Measurements from ENCODE around the gene RAB15.

The RAB15 gene

GRCh38 chr14:64944041-64944440, 28.1 kb downstream of the RAB15 start (continued):
- TF ChIP-seq ZNF133 (tag by site-specific recombination; IDR thresholded peaks at IDR 0.05) = no peak
- no peak for TF ChIP-seq HOXA7 (CRISPR knock-in tag; IDR thresholded peaks at IDR 0.05; ENCODE audit: borderline replicate concordance)
- no peak for TF ChIP-seq ZNF350 (tag by site-specific recombination; IDR thresholded peaks at IDR 0.05)
- no peak for TF ChIP-seq KLF8 (tag by site-specific recombination; IDR thresholded peaks at IDR 0.05)
- TF ChIP-seq TRIM28 (IDR thresholded peaks at IDR 0.05; ENCODE audit: borderline replicate concordance, low read length) = no peak

GRCh38 chr14:64943556-64943955, 28.6 kb downstream of the RAB15 start:
- ChIA-PET POLR2A (no interaction called here), CTCF (interaction anchor here (0.6 to 0.9 kb wide), 2 partner anchors 19 to 27 kb away, joined by 3 read pairs; no protein-coding TSS in a partner anchor)
- no peaks in the 10 kb centered on the region for H3K9me3 ChIP-seq (ENCODE audit: control insufficient read depth, insufficient read depth, low read depth, low read length)
- no peak overlapping the region for H3K4me3 ChIP-seq (ENCODE audit: low read depth, low read length)
- no peak overlapping the region for H3K27ac ChIP-seq (ENCODE audit: extremely low read depth, low read depth, low read length)
- H3K36me3 ChIP-seq (ENCODE audit: control insufficient read depth in 2 of 2, insufficient read depth in 1 of 2, low read length in 2 of 2) = peaks cover 4 to 41% of the 10 kb centered on the region in 2 experiments; a peak in 2 of 3 replicates
- no peaks in the 10 kb centered on the region for H3K4me1 ChIP-seq (ENCODE audit: control insufficient read depth, insufficient read depth, low read length)
- TF ChIP-seq ZNF433 (tag by site-specific recombination; IDR thresholded peaks at IDR 0.05; ENCODE audit: low read depth) (no peak), BCL11A (tag by site-specific recombination; IDR thresholded peaks at IDR 0.05; ENCODE audit: low read depth) (no peak), ZNF133 (tag by site-specific recombination; IDR thresholded peaks at IDR 0.05) (no peak), ZNF623 (tag by site-specific recombination; IDR thresholded peaks at IDR 0.05) (no peak), ZNF670 (tag by site-specific recombination; IDR thresholded peaks at IDR 0.05; ENCODE audit: low read depth) (no peak), SALL2 (tag by site-specific recombination; IDR thresholded peaks at IDR 0.05; ENCODE audit: borderline replicate concordance) (no peak), ZNF561 (tag by site-specific recombination; IDR thresholded peaks at IDR 0.05; ENCODE audit: borderline replicate concordance) (no peak), ZNF138 (tag by site-specific recombination; IDR thresholded peaks at IDR 0.05; ENCODE audit: borderline replicate concordance) (no peak), PRDM10 (tag by site-specific recombination; IDR thresholded peaks at IDR 0.05) (no peak), ZNF398 (tag by site-specific recombination; IDR thresholded peaks at IDR 0.05) (no peak), ZNF514 (tag by site-specific recombination; IDR thresholded peaks at IDR 0.05) (no peak), ZNF248 (tag by site-specific recombination; IDR thresholded peaks at IDR 0.05) (no peak), OVOL3 (tag by site-specific recombination; IDR thresholded peaks at IDR 0.05) (no peak), EGR2 (tag by site-specific recombination; IDR thresholded peaks at IDR 0.05; ENCODE audit: low read depth) (no peak), ZNF221 (tag by site-specific recombination; IDR thresholded peaks at IDR 0.05; ENCODE audit: borderline replicate concordance) (no peak), PRDM6 (tag by site-specific recombination; IDR thresholded peaks at IDR 0.05) (no peak)
